GM12874 (cell line): Measurements from ENCODE around the gene NUDT1.

ENCODE experiments used
- CTCF ChIP-seq: IDR thresholded peaks from 2 replicates; pipeline ENCODE4 v1.5.1; 2011; ENCODE audit warnings: low read depth, mild to moderate bottlenecking, control low read depth, low read length, moderate library complexity; ENCODE audit not compliant: insufficient read depth

Gene NUDT1

GRCh38 chr7:2201686-2202360 lies 40.2 kb upstream of the NUDT1 start:
- no peak for TF ChIP-seq CTCF

- no peak for TF ChIP-seq CTCF
Observed at GRCh38 chr7:2202361-2202761, 39.7 kb upstream of the NUDT1 start.

- no peak for TF ChIP-seq CTCF
Observed at GRCh38 chr7:2202901-2203765, 38.9 kb upstream of the NUDT1 start.

- TF ChIP-seq CTCF: no peak
Observed at GRCh38 chr7:2203766-2204300, 38.2 kb upstream of the NUDT1 start.

- no peak for TF ChIP-seq CTCF
Observed at GRCh38 chr7:2204446-2204845, 37.6 kb upstream of the NUDT1 start.

GRCh38 chr7:2205036-2205780 lies 36.8 kb upstream of the NUDT1 start:
- TF ChIP-seq CTCF: no peak

- no peak for TF ChIP-seq CTCF
Observed at GRCh38 chr7:2208712-2209111, 33.3 kb upstream of the NUDT1 start.
